ENCODE results near the gene SPAG4. TPM values are rescaled to one million over a fixed set of nuclear protein-coding genes. Genes with fewer than 3 reads are reported as not detected.
A peak's percentile ranks its signal among the peaks of the same experiment; 100 is the strongest.

The SPAG4 gene, protein sequence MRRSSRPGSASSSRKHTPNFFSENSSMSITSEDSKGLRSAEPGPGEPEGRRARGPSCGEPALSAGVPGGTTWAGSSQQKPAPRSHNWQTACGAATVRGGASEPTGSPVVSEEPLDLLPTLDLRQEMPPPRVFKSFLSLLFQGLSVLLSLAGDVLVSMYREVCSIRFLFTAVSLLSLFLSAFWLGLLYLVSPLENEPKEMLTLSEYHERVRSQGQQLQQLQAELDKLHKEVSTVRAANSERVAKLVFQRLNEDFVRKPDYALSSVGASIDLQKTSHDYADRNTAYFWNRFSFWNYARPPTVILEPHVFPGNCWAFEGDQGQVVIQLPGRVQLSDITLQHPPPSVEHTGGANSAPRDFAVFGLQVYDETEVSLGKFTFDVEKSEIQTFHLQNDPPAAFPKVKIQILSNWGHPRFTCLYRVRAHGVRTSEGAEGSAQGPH
- 3.3 TPM for total RNA-seq

DNA sequence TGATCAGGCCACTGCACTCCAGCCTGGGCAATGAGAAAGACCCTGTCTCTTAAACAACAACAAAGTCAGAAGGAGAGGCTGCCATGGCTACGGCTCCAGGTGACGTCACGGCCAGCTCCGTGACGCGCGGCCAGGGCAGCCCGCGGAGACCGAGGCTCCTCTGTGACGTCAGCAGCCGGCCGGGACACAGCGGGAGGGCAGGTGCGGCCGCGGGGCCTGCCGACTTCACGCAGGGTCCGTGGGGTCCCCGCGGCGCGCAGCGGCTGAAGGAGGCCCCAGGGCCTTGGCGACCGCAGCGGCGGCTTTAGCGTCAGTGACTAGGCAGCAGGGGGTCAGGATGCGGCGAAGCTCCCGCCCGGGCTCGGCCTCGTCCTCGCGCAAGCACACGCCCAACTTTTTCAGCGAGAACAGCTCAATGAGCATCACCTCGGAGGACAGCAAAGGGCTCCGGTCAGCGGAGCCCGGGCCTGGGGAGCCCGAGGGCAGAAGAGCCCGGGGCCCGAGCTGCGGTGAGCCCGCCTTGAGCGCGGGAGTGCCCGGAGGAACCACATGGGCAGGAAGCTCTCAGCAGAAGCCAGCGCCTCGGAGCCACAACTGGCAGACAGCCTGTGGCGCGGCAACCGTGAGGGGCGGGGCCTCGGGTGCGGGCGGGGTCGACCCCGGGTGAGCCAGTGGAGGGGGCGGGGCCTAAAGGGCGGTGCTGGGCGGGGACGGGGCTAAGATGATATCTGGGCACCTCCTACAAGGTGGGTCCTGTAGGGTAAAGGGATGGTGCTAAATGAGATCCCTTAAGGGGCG is at the start of gene SPAG4:
Gene SPAG4, plus strand, starts transcription at position 163 of the 798 bp plus-strand sequence. Its CDS starts 175 bp downstream, at position 338.
- ATAC-seq, result peak; percentile 95

DNA sequence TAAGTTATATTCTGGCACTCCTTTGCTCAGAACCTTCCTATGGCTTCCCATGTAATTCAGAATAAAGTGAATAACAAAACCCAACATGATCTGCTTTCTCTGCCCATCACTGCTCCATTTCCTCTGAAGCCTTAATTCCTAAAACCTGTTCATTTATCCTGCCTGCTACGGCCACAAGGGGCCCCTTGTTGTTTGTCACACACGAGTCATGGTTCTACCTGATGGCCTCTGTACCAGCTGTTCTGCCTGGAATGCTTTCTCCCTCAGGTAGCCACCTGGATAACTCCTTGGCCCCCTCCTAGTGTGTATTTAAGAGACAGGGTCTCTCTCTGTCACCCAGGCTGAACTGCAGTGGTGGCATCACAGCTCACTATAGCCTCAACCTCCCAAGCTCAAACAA is 47.0 kb upstream of the SPAG4 start:
- peak; percentile 64 for ATAC-seq

DNA sequence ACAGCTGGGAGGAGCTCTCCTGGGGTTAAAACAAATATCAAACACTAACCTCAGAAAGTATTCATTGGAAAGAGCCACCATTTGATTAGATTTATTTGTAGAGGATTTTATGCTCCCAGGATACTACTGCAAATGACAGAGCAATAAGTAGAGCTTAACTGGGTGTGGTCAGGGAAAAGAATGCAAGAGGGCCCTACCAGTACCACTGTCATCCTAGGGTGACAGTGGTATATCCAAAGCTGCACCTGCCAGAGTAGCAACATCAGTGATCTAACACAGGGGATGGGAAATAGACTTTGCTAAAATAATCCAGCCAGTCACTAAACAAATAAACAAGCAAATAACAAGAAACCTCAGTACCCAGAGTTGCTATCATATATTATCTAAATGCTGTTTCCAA is 44.1 kb upstream of the SPAG4 start:
- no peak for ATAC-seq

DNA sequence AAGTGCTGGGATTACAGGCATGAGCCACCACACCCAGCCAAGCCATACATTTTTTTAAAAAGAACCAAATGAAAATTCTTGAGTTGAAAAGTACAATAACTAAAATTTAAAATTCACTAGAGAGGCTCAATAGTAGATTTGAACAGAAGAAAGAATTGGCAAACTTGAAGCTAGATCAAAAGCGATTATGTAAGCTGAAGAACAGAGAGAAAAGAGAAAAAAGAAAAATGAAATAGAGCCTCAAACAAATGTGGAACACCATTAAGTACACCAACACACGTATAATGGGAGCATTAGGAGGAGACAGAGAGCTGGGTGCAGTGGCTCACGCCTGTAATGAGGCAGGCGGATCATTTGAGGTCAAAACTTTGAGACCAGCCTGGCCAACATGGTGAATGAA is 42.8 kb upstream of the SPAG4 start:
- no peak for ATAC-seq

DNA sequence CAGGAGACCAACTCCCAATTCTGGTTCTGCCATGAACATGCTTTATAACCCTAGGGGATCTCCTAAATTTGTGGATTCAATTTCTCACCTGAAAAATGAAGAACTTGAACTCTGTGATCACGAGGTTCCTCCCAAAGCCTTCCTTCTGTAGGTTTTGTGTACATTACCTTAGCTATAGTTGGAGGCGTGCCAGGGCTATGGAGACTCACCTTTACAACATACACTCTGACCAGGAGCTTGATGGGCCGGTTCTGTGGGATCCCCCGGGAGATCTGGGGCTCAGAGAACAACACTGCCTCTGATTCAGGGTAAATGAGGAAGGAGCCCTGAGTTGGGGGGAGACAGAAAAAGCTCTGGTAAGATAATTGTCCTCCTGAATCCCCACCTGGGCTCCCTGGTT is 39.7 kb upstream of the SPAG4 start:
- ATAC-seq, result peak; percentile 97

DNA sequence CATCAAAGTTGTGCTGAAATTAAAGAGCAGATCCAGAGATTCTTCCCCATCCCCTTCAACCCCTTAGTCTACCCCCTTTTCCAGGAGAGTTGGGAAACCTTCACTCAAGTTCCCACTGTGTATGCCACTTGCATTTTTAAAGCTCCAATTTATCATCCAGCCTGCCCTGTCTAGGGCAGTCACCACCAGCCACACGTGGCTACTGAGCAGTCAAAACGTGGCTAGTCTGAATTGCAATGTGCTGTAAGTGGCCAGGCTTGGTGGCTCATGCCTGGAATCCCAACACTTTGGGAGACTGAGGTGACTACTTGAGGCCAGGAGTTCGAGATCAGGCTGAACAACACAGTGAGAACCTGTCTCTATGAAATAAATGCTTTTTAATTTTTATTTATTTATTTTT is 38.8 kb upstream of the SPAG4 start:
- ATAC-seq, result peak; percentile 35

DNA sequence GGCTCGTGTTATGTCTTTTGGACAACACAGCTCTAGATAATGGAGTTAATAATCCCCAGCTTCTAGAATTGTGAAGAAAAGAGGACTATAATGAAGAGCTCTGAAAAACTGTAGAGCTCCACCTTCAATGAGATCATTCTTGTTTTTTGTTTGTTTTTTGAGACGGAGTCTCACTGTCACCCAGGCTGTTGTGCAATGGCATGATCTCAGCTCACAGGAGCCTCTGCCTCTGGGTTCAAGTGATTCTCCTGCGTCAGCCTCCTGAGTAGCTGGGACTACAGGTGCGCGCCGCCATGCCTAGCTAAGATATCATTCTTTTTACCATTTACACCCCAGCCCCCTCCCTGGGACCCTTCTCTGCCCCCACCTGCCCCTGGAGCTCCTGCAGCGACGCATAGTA is 37.2 kb upstream of the SPAG4 start:
- no peak for ATAC-seq

DNA sequence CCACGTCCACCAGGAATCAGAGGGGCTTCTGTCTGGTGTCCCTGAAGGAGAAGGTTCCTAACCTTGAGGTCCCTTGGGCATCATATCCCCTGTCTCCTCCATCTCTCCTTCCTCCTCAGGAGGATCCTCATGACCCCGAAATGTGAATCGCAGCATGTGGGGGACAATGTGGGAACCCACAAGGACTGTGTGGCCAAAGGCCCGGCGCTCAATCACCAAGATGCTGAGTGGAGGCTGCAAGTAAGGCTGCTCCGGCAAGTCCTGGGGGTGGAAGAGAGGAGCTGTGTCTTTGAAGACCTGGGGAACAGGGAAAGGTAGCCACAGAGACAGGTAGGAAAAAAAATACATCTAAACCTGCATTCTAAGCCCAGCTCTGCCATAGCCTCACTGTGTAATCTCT is 36.4 kb upstream of the SPAG4 start:
- no peak for ATAC-seq

DNA sequence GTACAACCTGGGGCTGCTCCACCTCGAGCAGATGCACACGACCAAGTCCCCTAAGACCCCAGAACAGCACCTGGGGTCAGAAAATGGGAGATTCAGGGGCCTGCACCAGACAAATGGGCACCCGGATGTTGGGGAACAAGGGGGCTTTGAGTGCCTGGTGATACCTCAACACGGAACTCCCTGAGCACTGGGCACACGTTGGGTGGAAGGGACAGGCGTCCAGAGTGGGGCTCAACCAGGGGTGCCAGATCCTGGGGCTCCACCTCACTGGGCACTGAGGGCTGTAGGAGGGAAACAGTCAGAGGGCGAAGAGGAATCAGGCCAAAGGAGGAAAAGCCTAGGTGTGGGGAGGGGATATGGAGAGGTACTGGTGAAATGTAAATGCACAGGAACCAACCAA is 33.5 kb upstream of the SPAG4 start:
- no peak for ATAC-seq

DNA sequence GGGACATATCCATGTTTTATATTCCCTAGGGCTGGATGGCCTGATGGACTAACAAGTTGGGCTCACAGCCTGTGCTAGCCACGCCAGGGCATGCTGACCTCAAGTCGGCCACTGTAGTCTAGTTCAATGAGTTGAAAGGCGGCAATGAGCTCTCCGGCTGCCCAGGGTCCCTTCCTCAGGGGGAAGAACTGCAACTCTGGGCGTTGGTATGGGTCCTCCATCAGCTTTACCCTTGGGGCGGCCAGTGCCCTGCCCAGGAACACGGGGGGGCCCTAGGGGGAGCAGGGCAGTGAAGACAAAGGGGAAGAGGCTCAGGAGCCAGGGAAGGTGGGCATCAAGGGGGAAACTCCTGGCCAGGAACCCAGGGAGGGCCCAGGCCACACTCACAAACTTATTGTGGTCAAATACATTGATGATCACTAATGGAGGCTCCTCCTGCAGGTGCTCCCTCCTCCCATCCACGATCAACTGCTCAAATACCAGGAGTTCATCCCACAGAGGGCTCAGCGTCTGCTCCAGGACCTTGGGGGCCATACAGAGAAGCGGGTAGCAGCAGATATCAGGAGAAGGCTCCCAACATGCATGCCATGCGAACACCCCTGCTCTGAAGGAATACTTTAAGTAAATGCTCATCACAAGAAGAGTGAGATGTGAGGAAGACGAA is 32.8 kb upstream of the SPAG4 start:
- no peak for ATAC-seq

DNA sequence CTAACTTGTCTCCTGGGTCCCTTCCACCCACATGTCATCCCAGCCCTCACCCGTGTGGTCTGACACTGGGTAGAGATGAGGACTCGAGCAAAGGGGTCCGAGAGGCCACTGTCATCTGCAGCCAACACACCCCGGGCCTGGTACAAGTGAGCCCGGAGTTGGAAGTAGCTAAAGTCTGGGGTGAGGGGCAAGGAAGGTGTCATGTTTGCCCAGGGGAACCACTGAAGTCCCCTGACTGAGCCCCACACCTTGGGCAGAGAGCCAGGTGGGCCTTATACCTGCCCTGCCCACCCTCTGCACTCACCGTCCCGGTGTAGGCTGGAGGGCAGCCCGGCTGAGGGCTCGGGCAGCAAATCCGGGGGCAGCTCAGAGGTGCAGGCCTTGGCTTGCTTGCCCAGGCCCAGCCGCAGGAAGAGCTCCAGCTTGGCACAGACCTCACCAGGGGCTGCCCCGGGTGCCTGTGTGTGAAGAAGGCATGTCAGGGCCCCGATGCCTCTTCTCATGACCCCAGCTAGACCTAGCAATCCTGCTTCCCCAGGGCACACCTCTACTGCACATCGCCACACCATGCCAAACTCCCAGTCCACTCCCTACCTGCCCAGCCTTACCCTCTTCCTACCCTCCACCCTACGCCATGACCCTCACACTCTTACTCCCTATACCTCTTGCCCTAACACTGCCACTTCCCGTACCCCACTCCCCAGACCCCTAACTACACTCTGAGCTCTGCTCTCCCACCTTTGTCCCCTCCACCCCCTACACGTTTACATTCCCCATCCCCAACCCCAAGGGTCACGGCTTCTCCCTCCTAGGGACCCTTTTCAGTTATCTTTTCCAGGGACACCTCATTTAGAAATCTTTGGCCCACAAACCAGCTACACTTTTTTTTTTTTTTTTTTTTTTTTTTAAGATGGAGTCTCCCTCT is 31.7 kb upstream of the SPAG4 start:
- ATAC-seq, result peak; percentile 59

DNA sequence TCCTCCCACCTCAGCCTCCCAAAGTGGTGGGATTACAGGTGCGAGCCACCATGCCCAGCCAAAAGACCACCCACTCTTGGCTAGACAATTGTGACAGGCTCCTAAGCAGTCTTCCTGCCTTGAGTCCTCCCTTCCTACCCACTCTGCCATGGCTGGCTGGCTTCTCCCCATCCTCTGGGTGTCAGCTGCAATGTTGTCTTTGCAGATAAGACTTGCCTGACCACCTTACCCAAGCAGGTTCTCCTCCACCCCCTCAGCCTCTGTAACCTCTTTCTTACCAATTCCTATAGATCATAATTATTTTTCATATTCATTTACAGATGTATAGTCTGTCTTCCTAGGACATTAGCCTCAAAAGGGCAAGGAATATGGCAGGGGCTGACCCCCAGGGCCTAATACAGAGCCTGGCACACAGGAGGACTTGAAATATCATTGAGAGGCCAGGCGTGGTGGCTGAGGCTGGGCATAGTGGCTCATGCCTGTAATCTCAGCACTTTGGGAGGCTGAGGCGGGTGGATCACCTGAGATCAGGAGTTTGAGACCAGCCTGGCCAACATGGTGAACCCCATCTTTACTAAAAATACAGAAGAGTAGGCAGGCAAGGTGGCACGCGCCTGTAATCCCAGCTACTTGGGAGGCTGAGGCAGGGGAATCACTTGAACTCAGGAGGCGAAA is 28.7 kb upstream of the SPAG4 start:
- no peak for ATAC-seq

DNA sequence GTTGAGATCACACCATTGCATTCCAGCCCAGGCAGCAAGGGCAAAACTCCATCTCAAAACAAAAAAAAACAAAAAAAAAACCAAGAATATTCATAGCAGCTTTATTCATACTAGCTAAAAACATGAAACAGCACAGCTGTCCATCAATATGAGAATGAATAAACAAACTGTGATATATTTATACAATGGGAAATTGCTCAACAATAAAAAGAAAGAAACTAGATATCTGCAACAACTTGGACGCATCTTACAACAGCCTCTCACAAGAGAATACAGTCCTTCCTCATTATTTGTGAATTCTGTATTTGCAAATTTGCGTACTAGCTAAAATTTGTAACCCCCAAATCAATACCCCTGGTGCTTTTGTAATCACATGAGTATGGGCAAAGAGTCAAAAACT is 28.2 kb upstream of the SPAG4 start:
- no peak for ATAC-seq

DNA sequence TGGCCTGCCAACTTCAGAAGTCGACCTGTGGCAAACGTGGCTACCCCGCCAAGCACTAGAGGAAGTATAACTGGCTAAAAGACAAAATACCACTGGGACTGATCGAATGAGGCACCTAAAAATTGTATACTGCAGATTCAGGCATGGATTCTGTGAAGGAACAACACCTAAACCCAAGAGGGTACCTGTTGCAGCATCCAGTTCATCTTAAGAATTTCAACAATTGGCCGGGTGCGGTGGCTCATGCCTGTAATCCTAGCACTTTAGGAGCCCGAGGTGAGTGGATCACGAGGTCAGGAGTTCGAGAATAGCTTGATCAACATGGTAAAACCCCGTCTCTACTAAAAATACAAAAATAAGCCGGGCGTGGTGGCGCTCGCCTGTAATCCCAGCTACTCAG is 27.2 kb upstream of the SPAG4 start:
- no peak for ATAC-seq

DNA sequence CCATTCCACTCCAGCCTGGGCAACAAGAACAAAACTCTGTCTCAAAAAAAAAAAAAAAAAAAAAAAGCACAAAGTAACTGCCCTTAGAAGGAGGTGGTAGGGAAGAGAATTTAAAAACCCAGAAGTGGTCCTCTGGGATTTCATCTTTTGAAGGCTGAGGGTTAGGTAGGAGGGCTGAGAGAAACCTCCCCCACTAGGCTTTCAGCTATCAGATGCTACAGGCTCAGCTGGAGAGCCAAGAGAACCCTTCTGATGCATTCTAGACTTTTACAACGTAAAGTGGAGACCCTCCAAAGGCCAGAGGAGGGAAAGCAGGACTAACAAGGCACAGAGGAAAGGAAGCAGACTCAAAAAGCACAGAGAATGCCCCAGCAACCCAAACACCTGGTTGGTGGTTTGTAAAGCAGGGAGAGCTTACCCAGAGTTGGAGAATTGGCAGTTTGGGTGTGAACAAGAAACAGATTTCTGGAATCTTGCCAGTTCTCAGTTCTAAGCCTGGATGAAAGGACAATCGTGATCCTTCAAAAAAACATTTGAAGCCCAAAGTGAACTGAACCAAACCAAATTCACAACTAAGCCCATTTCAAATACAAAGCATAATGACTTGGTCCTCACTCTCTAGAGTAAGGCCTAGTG is 23.2 kb upstream of the SPAG4 start:
- no peak for ATAC-seq

DNA sequence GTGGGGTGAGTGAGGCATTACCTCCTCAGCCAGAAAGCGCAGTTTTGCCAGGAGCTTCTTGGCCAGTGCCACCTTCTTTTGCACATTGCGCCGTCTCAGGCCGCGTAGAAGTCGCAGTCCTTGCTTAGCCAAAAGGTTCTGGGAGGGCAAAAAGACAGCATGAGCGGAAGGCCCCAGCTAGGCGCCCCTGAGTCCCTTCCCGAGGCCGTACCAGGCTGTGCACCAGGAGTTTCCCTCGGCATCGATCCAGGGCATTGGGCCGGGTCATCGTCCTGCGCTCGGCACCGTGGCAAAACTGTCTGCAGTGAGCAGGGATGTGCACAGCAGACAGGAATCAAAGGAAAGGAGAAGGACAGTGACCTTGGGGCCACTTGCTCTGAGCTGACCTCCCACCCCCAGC is 20.2 kb upstream of the SPAG4 start:
- ATAC-seq, result no peak

DNA sequence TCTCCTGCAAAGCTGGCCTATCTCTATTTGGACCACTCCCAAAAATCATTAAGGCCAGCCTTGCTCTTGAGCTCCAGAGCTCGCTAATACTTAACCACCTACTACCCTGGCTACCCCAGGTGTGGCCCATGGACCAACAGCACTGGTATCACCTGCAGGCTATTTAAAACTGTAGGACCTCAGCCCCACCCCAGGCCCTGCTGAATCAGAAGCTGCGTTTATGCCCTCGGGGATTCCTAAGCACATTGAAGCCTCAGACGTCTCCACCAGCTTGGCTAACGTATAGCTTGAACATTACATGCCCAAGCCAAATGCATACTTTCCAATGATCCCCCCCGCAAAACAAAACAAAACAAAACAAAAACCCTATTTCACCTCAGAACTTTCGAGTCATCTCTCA is 19.7 kb upstream of the SPAG4 start:
- ATAC-seq, result no peak

DNA sequence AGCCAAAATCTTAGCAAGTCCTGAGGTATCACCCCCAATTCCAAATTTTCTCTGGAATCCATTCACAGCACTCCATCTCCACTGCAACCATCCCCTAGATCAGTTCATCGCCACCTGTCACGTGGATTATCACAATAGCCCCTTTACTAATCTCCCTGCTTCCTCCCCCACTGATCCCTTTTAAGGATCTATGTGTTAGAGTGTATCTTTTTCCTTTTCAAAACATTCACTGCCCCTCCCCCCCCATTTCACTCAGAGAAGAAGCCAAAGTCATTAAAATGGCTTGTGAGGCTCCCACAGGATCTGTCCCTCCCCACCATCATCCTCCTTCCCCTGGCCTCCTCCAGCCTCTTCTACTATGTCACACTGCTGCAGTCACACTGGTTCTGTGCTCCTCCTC is 18.4 kb upstream of the SPAG4 start:
- ATAC-seq, result no peak

DNA sequence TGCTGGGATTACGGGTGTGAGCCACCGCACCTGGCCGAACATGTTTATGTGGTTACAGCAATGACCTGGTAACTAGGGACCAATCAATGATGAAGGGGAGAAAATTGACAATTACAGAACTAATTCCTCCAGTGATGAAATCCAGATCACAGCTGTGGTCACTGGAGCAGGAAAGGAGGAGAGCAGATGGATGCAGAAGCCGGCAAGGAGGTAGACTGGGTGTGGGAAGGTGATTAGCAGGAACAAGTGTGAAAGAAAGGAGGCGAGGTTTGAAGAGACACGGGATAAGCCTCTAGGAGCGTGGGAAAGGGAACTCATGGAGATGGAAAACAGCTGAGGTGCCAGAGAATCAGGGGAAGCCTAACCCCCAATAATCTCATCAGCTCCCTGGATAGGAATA is 17.2 kb upstream of the SPAG4 start:
- no peak for ATAC-seq

DNA sequence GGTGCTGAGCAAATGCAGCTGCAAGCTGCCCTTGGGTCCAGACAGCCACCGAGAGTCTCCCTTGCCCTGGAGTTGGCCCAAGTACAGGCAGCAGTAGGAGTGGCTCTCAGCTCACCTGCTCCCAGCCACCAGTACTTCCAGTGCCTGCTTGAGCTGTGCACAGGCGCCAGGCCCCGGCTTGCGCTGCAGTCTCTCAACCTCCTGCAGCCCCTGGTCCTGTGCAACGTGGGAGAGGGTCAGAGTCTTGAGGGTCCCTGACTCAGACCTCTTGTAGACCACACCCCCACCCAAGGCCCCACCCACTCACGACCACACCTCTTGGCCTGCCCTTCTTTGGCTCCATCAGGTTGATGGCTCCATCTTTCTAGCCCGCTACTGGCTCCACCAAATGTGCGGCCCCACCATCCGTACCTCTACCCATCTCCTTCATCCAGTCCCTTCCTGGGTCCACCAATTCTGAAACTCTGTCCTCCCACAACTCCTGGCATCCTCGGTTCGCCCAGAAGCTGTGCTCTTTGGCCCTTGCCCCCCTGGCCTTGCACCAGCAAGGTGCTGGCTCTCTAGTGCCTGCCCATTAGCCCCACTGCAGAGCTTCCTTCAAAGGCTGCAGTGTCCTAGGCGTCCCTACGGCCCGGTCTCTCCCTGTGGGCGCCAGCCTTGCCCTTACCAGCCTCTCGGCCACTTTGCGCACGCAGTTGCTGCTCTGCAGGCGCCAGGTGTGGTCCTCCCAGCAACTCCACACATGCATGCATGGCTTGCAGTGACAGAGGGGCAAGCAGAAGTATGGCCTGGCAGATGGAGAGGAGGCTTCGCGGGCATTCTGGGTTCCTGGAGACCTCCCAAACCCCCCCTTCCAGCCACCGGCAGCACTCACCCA is 16.5 kb upstream of the SPAG4 start:
- ATAC-seq, result peak; percentile 15

All from esophagus mucosa (tissue), 1 donor.